ENCODE results near the gene COL27A1.

The COL27A1 gene

DNA sequence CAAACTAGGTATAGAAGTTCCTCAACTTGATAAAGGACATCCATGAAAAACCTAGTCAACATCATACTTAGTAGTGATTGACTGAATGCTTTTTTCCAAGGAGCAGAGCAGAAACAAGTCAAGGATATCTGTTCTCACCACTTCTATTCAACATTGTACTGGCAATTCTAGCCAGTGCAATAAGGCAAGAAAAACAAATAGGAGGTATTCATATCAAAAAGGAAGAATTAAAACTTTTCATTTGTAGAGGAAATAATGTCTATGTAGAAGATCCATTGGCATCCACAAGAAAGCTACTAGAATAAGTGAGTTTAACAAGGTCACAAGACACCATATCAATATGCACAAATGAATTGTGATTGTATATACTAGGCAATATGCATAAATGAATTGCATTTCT is 139.3 kb downstream of the COL27A1 start:
- in situ Hi-C loops (cut with MboI; ENCODE audit: low sequenced_read_pairs), result loop anchor here (25.0 kb wide), 1 partner anchor 582 kb away; no protein-coding TSS in a partner anchor

GRCh38 chr9:114296338-114296737 is 141.0 kb downstream of the COL27A1 start:
- in situ Hi-C loops (cut with MboI; ENCODE audit: low sequenced_read_pairs), result loop anchor here (25.0 kb wide), 1 partner anchor 584 kb away; no protein-coding TSS in a partner anchor

DNA sequence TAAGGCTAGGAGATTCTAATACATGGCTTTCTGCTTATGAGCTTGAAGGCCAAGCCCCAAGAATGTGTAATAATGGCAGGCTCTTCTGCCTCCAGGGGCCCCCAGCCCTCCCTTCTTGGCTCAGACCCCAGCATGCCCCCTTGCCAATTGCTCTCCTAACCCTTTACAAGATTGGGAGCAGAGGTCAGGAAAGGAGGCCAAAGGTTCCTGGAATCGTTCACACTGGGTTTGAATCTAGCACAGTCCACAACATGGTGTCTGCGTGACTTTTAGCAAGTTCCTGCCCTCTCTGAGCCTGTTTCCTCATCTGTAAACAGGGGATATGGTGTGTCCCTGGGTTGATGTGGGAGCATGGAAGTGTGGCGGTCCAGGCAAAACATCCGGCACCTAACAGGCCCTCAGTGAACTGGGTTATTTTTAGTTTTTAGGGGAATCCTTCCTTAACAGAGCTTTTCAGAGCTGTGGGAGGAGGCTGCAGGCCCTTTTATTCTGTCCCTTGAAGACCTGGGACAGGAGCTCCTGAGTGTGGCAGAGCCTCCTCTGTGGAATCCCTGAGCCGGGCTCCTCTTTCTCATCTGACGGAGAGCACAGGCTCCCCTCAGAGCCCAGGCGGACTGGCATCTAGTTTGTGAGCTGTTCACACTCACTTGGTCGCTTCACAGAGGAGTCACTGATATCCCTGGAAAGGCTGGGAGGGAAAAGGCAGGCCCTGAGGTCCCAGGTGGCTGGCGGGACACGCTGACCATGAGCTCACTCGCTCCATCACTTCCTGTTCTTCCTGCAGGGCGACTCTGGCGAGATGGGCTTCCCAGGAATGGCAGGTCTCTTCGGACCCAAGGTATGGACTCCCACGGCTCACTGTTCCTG is 144.2 kb downstream of the COL27A1 start:
- in situ Hi-C loops (cut with MboI; ENCODE audit: low sequenced_read_pairs), result loop anchor here (25.0 kb wide), 1 partner anchor 587 kb away; no protein-coding TSS in a partner anchor

- in situ Hi-C loops (cut with MboI; ENCODE audit: low sequenced_read_pairs), result no loop called here
Observed at GRCh38 chr9:114300153-114300845, 145.0 kb downstream of the COL27A1 start.

GRCh38 chr9:114300846-114301797 is 145.8 kb downstream of the COL27A1 start:
- in situ Hi-C loops (cut with MboI; ENCODE audit: low sequenced_read_pairs), result no loop called here

GRCh38 chr9:114301798-114302565 is 146.6 kb downstream of the COL27A1 start:
- in situ Hi-C loops (cut with MboI; ENCODE audit: low sequenced_read_pairs), result no loop called here

GRCh38 chr9:114302727-114303126 is 147.4 kb downstream of the COL27A1 start:
- in situ Hi-C loops (cut with MboI; ENCODE audit: low sequenced_read_pairs), result no loop called here

DNA sequence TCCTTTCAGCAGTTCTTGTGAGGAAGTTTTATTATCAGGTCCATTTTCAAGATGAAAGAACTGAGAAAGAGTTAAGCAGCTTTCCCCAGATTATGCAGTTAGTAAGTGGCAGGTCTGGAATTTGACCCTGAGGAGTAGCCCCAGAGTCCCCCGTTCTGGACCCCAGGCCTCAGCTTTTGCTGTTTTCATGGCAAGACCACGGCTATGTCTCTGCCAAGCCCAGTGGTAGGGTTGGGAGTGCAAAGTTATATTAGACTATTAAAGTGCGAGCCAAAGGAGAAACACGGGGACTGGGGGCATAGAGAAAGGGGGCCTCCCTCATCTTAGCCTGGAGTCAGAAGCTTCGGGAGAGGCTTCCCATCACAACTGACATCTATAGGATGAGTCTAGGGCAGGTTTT is 148.2 kb downstream of the COL27A1 start:
- in situ Hi-C loops (cut with MboI; ENCODE audit: low sequenced_read_pairs), result no loop called here

DNA sequence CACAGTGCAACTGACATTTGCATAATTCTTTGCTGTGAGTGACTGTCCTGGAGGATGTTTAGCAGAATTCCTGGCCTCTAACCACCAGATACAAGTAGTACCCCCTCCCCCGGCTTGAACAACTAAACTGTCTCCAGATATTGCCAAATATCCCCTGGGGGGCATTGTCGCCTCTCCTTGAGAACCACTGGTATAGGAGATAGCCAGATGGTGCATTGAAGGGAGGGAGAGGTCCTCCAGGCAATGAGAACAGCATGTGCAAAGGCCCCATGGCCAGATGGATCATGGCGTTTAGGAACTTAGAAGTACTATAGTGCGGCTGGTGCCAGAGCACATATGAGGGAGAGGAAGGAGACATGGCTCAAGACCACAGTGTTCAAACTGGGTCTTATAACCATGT is 148.6 kb downstream of the COL27A1 start:
- in situ Hi-C loops (cut with MboI; ENCODE audit: low sequenced_read_pairs), result no loop called here

DNA sequence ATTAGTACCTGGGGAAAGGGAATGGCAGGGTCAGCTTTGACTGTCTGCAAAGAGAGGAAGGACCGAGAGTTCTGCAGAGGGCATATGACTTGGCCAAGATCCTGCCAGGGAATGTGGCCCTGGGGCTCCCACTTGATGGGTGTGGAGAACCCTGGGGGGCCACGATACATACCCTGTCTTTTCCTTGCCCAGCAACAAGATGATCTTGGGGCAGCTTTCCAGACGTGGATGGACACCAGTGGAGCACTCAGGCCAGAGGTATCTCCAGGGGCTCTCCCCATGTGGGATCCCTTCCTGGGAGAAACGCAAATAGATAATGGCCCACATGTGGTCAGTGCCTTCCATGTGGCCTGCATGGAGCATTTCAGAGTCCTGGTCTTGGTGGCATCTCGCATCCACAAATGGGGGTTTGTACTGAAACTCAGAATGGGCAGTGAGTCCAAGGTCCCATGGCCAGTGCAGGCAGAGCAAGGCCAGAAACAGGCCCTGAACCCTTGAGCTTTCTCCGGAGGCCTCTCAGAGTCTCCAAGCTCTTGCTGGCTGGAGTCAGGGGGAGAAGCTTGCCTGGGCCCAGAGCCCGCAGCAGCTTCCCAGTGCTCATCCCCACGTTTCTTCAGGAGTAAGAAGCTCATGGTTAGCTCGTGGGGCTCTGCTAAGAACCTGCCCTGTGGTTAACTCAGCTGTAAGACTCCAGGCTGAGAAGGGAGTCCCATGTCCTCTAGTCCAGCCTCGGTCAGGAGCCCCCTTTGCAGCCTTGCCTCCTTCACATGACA is 149.3 kb downstream of the COL27A1 start:
- in situ Hi-C loops (cut with MboI; ENCODE audit: low sequenced_read_pairs), result no loop called here

DNA sequence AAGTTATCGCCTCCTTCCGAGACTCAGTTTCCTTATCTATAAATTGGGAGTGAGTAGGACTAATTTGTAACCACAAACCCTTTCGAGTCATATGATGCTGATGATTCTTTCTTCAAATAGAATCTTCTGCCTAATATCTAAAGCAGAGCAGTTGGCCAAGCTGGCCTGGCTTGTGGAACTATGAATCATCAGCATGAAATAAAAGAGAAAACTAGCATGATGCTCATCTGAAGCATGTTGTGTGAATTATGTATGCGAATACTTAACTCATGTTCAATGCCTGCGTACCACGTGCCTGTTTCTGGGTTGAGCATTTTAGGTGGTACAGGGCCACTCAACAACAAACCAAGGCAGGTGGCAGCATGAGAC is 152.5 kb downstream of the COL27A1 start:
- in situ Hi-C loops (cut with MboI; ENCODE audit: low sequenced_read_pairs), result no loop called here

- in situ Hi-C loops (cut with MboI; ENCODE audit: low sequenced_read_pairs), result no loop called here
Observed at GRCh38 chr9:114308361-114308950, 153.1 kb downstream of the COL27A1 start.

DNA sequence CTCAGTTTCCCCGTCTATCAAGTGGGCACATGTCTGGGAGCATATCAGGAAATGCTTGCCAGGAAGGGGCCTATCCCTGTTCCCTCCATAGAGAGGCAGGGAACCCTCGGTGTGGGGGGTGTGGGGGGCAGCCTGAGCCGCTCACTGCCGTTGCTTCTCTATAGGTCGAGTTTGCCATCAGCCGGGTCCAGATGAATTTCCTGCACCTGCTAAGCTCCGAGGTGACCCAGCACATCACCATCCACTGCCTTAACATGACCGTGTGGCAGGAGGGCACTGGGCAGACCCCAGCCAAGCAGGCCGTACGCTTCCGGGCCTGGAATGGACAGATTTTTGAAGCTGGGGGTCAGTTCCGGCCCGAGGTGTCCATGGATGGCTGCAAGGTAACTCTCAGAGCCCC is 153.8 kb downstream of the COL27A1 start:
- in situ Hi-C loops (cut with MboI; ENCODE audit: low sequenced_read_pairs), result no loop called here

GRCh38 chr9:114310471-114311450 is 155.4 kb downstream of the COL27A1 start:
- in situ Hi-C loops (cut with MboI; ENCODE audit: low sequenced_read_pairs), result no loop called here

GRCh38 chr9:114311571-114312512 is 156.5 kb downstream of the COL27A1 start:
- in situ Hi-C loops (cut with MboI; ENCODE audit: low sequenced_read_pairs), result no loop called here

DNA sequence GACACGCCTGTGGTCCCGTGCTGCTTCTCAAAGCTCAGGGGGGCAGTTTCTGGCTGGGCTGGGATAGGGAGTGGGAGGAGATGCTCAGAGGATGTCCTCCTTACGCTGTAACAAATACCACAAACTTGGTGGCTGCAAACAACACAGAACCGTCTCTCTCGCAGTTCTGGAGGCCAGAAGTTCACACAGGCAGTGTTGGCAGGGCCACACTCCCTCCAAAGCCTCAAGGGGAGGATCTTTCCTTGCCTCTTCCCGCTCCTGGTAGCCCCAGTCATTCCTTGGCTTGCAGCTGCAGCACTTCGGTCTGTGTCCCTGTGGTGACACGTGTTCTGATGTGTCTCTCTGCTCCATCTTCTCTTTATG is 157.2 kb downstream of the COL27A1 start:
- in situ Hi-C loops (cut with MboI; ENCODE audit: low sequenced_read_pairs), result no loop called here

GRCh38 chr9:114313186-114313585 is 157.8 kb downstream of the COL27A1 start:
- in situ Hi-C loops (cut with MboI; ENCODE audit: low sequenced_read_pairs), result no loop called here
